WTC11 (cell line): Measurements from ENCODE around the gene PCSK7. TPM values are rescaled to one million over a fixed set of nuclear protein-coding genes. Genes with fewer than 3 reads are reported as not detected.

Experiments
- AFF4 ChIP-seq: sonication (generic); formaldehyde crosslinking; IDR thresholded peaks from 2 replicates; pipeline ENCODE4 v1.8.1; 2023; ENCODE audit warnings: mild to moderate bottlenecking, missing genetic modification reagents, borderline replicate concordance
- ARID4B ChIP-seq: sonication (generic); formaldehyde crosslinking; IDR thresholded peaks from 2 replicates; pipeline ENCODE4 v1.8.0; 2023; ENCODE audit warnings: missing genetic modification reagents, mild to moderate bottlenecking, borderline replicate concordance
- ATF3 ChIP-seq: sonication (generic); formaldehyde crosslinking; conservative IDR thresholded peaks from 2 replicates; pipeline ENCODE4 v1.8.1; 2022; ENCODE audit warnings: mild to moderate bottlenecking, missing genetic modification reagents
- E2F1 ChIP-seq: sonication (generic); formaldehyde crosslinking; IDR thresholded peaks from 2 replicates; pipeline ENCODE4 v1.8.0; 2022; ENCODE audit warnings: mild to moderate bottlenecking, missing genetic modification reagents
- E2F4 ChIP-seq: sonication (generic); formaldehyde crosslinking; IDR thresholded peaks from 2 replicates; pipeline ENCODE4 v1.8.1; 2022; ENCODE audit warnings: low read depth, mild to moderate bottlenecking, moderate library complexity, missing genetic modification reagents, borderline replicate concordance
- HMGXB4 ChIP-seq: sonication (generic); formaldehyde crosslinking; IDR thresholded peaks from 2 replicates; pipeline ENCODE4 v1.8.1; 2023; ENCODE audit warnings: mild to moderate bottlenecking, moderate library complexity, missing genetic modification reagents
- MXD4 ChIP-seq: fragments of 250-450 bp; sonication (Bioruptor Pico); IDR thresholded peaks from 2 replicates; pipeline ENCODE4 v1.8.0; 2021; ENCODE audit warnings: mild to moderate bottlenecking, moderate library complexity, borderline replicate concordance
- MYBL2 ChIP-seq: sonication (generic); formaldehyde crosslinking; IDR thresholded peaks from 2 replicates; pipeline ENCODE4 v1.8.1; 2023; ENCODE audit warnings: mild to moderate bottlenecking, moderate library complexity, missing genetic modification reagents
- TCF7 ChIP-seq: sonication (generic); formaldehyde crosslinking; IDR thresholded peaks from 2 replicates; pipeline ENCODE4 v1.8.0; 2022; ENCODE audit warnings: mild to moderate bottlenecking, low read depth, missing genetic modification reagents, moderate library complexity
- ZNF121 ChIP-seq: sonication (generic); formaldehyde crosslinking; IDR thresholded peaks from 2 replicates; pipeline ENCODE4 v1.8.0; 2023; ENCODE audit warnings: missing genetic modification reagents
- ZNF425 ChIP-seq: fragments of 250-450 bp; sonication (Bioruptor Pico); conservative IDR thresholded peaks from 2 replicates; pipeline ENCODE4 v1.9.0; 2021; ENCODE audit warnings: mild to moderate bottlenecking
- total RNA-seq: library from RNA; stranded (reverse); gene quantifications from 3 replicates; pipeline ENCODE4 v1.2.3, GENCODE V29; 2021

The PCSK7 gene
- total RNA-seq, 1 experiment from 2014 or later = 48.9 TPM

- no peak for TF ChIP-seq AFF4 (CRISPR knock-in tag)
- no peak for TF ChIP-seq ARID4B (CRISPR knock-in tag)
- no peak for TF ChIP-seq MYBL2 (CRISPR knock-in tag)
- no peak for TF ChIP-seq TCF7 (CRISPR knock-in tag)
- no peak for TF ChIP-seq E2F4 (CRISPR knock-in tag)
- TF ChIP-seq ZNF121 (CRISPR knock-in tag) = peak; percentile 64; the same call in 1 of the 2 replicates
- TF ChIP-seq MXD4 = no peak
- no peak for TF ChIP-seq E2F1 (CRISPR knock-in tag)
- no peak for TF ChIP-seq ATF3 (CRISPR knock-in tag)
- peak; percentile 77 for TF ChIP-seq HMGXB4 (CRISPR knock-in tag)
- no peak for TF ChIP-seq ZNF425
Measured at GRCh38 chr11:117180661-117181585, 51.0 kb downstream of the PCSK7 start (continued).
